WTC11 (cell line): Measurements from ENCODE around the gene LCN15. TPM values are rescaled to one million over a fixed set of nuclear protein-coding genes. Genes with fewer than 3 reads are reported as not detected.
"Not testable (repeated sequence)": the region's sequence is repeated elsewhere in the genome, so short reads cannot be mapped to it uniquely, and the experiment has no call there.

Source experiments
- ATAC-seq: fragments of 200-7000 bp; cut with Tn5 transposase; 2 replicates; pipeline ENCODE4 v1.10.0; 2021; ENCODE audit warnings: mild to moderate bottlenecking, moderate library complexity
- CTCF ChIA-PET: fragments of 300-600 bp; sonication (Branson Sonifier 250); formaldehyde crosslinking; loops from one replicate; lab custom pipeline; 2021; ENCODE audit warnings: antibody characterized with exemption; lab: Charles Lee
- POLR2A ChIA-PET: fragments of 350-600 bp; sonication (Branson Sonifier 250); formaldehyde crosslinking; loops from one replicate; lab custom pipeline; 2021; ENCODE audit warnings: antibody characterized with exemption; lab: Charles Lee
- DNase-seq: peaks from one replicate; pipeline ENCODE4 v3.0.0; 2021; ENCODE audit warnings: low spot score
- H3K27ac Mint-ChIP-seq: 2 replicates; pipeline ENCODE4 v1.8.0; 2021; ENCODE audit warnings: mixed read lengths
- H3K27me3 Mint-ChIP-seq: 2 replicates; pipeline ENCODE4 v1.8.0; 2021; ENCODE audit warnings: low read depth, mild to moderate bottlenecking, moderate library complexity, mixed read lengths
- H3K36me3 Mint-ChIP-seq: 2 replicates; pipeline ENCODE4 v1.8.0; 2021; ENCODE audit warnings: mixed read lengths
- H3K4me1 Mint-ChIP-seq: 2 replicates; pipeline ENCODE4 v1.8.0; 2022; ENCODE audit warnings: mixed read lengths
- H3K4me3 Mint-ChIP-seq: 2 replicates; pipeline ENCODE4 v1.8.0; 2021; ENCODE audit warnings: mild to moderate bottlenecking, moderate library complexity, mixed read lengths
- H3K9me3 Mint-ChIP-seq: 2 replicates; pipeline ENCODE4 v1.8.0; 2021; ENCODE audit warnings: mixed read lengths
- ARID4B ChIP-seq: sonication (generic); formaldehyde crosslinking; IDR thresholded peaks from 2 replicates; pipeline ENCODE4 v1.8.0; 2023; ENCODE audit warnings: missing genetic modification reagents, mild to moderate bottlenecking, borderline replicate concordance
- ATF1 ChIP-seq: sonication (generic); formaldehyde crosslinking; IDR thresholded peaks from 2 replicates; pipeline ENCODE4 v1.8.1; 2023; ENCODE audit warnings: mild to moderate bottlenecking, moderate library complexity, missing genetic modification reagents
- CBFB ChIP-seq: sonication (generic); formaldehyde crosslinking; IDR thresholded peaks from 2 replicates; pipeline ENCODE4 v1.8.1; 2022; ENCODE audit warnings: mild to moderate bottlenecking, low read depth, missing genetic modification reagents
- CREB1 ChIP-seq: sonication (generic); formaldehyde crosslinking; IDR thresholded peaks from 2 replicates; pipeline ENCODE4 v1.8.0; 2023; ENCODE audit warnings: mild to moderate bottlenecking, missing genetic modification reagents
- CREM ChIP-seq: sonication (generic); formaldehyde crosslinking; IDR thresholded peaks from 2 replicates; pipeline ENCODE4 v1.8.1; 2022; ENCODE audit warnings: mild to moderate bottlenecking, missing genetic modification reagents, moderate library complexity
- JUN ChIP-seq: sonication (generic); formaldehyde crosslinking; IDR thresholded peaks from 2 replicates; pipeline ENCODE4 v1.8.0; 2023; ENCODE audit warnings: mild to moderate bottlenecking, missing genetic modification reagents
- NFYB ChIP-seq: sonication (generic); formaldehyde crosslinking; conservative IDR thresholded peaks from 2 replicates; pipeline ENCODE4 v1.8.0; 2022; ENCODE audit warnings: low read depth, missing genetic modification reagents
- NR2C2 ChIP-seq: sonication (generic); formaldehyde crosslinking; IDR thresholded peaks from 2 replicates; pipeline ENCODE4 v1.8.0; 2022; ENCODE audit warnings: mild to moderate bottlenecking, missing genetic modification reagents
- PRDM15 ChIP-seq: sonication (generic); formaldehyde crosslinking; IDR thresholded peaks from 2 replicates; pipeline ENCODE4 v1.8.0; 2022; ENCODE audit warnings: missing genetic modification reagents
- SP1 ChIP-seq: sonication (generic); formaldehyde crosslinking; conservative IDR thresholded peaks from 2 replicates; pipeline ENCODE4 v1.8.1; 2022; ENCODE audit warnings: missing genetic modification reagents
- ZNF121 ChIP-seq: sonication (generic); formaldehyde crosslinking; IDR thresholded peaks from 2 replicates; pipeline ENCODE4 v1.8.0; 2023; ENCODE audit warnings: missing genetic modification reagents
- ZNF219 ChIP-seq: sonication (generic); formaldehyde crosslinking; IDR thresholded peaks from 2 replicates; pipeline ENCODE4 v1.8.0; 2023; ENCODE audit warnings: missing genetic modification reagents, mild to moderate bottlenecking, borderline replicate concordance
- ZNF317 ChIP-seq: sonication (generic); formaldehyde crosslinking; IDR thresholded peaks from 2 replicates; pipeline ENCODE4 v1.8.1; 2023; ENCODE audit warnings: low read depth, mild to moderate bottlenecking, moderate library complexity, missing genetic modification reagents, borderline replicate concordance
- microRNA-seq: library from miRNA; unstranded; fragments of <30 nt; microRNA quantifications from one replicate; pipeline ENCODE4 v1.2.0, GENCODE V29; 2022; ENCODE audit warnings: borderline number of aligned reads
- total RNA-seq: library from RNA; stranded (reverse); gene quantifications from 3 replicates; pipeline ENCODE4 v1.2.3, GENCODE V29; 2021

The LCN15 gene
- total RNA-seq, 1 experiment from 2014 or later = 0.52 TPM

GRCh38 chr9:136711219-136711648 lies 53.1 kb downstream of the LCN15 start:
- CTCF ChIA-PET = interaction anchor here (0.6 kb wide), 1 partner anchor 19 kb away, joined by 3 read pairs; no protein-coding TSS in a partner anchor
- H3K27ac Mint-ChIP-seq, H3K4me1 Mint-ChIP-seq, H3K36me3 Mint-ChIP-seq, DNase-seq, H3K9me3 Mint-ChIP-seq, ATAC-seq: not testable (repeated sequence)
- POLR2A ChIA-PET = interaction anchor here (0.6 to 0.7 kb wide), 3 partner anchors 17 to 21 kb away, joined by 3 to 9 read pairs (median 3); no protein-coding TSS in a partner anchor
- Mint-ChIP-seq H3K4me3 (peak overlapping the region; percentile 70), H3K27me3 (peaks cover 15% of the 10 kb centered on the region)
- TF ChIP-seq ZNF121 (CRISPR knock-in tag) = peak; percentile 89; the same call in 1 of the 2 replicates

- H3K4me3 Mint-ChIP-seq = peak overlapping the region; percentile 70; the same call in 1 of the 2 replicates
- H3K27ac Mint-ChIP-seq = no peak overlapping the region
- ChIA-PET CTCF (interaction anchor here (0.6 kb wide), 1 partner anchor 20 kb away, joined by 3 read pairs; no protein-coding TSS in a partner anchor), POLR2A (no interaction called here)
- H3K27me3 Mint-ChIP-seq = peaks cover 15% of the 10 kb centered on the region
- no peaks in the 10 kb centered on the region for H3K9me3 Mint-ChIP-seq
- no peaks in the 10 kb centered on the region for H3K36me3 Mint-ChIP-seq
- ATAC-seq = no peak
- DNase-seq = no peak
- no peak for TF ChIP-seq ARID4B (CRISPR knock-in tag)
- no peak for TF ChIP-seq ZNF219
- TF ChIP-seq SP1 = no peak
- TF ChIP-seq CREB1 (CRISPR knock-in tag) = no peak
- no peak for TF ChIP-seq CBFB
- TF ChIP-seq NFYB = no peak
- no peak for TF ChIP-seq CREM
- TF ChIP-seq NR2C2 (CRISPR knock-in tag) = no peak
- TF ChIP-seq JUN = no peak
- TF ChIP-seq ATF1 (CRISPR knock-in tag) = no peak
- no peak for TF ChIP-seq PRDM15 (CRISPR knock-in tag)
- no peak for TF ChIP-seq ZNF317 (CRISPR knock-in tag)
- TF ChIP-seq, all 79 proteins: peak for 0
- peaks cover 4% of the 10 kb centered on the region for H3K4me1 Mint-ChIP-seq
Observed at GRCh38 chr9:136710543-136710942, 53.8 kb downstream of the LCN15 start.

Small RNA genes lying within 50 kb of the gene (microRNA-seq; reads per million reads assigned to microRNA genes)
- gene MIR6722 = not detected

Other genes starting within 250 kb of the LCN15 start
- 76.7 to 95.6 TPM (median 79.2 TPM) in 3 replicates for gene NOTCH1, start 218.5 kb downstream of the LCN15 start, total RNA-seq
- 54.6 to 64.9 TPM (median 62.8 TPM) in 3 replicates for gene EGFL7, start 101.6 kb downstream of the LCN15 start, total RNA-seq
- 40.2 to 42.2 TPM (median 41.2 TPM) in 3 replicates for gene AGPAT2, start 77.1 kb downstream of the LCN15 start, total RNA-seq
- 45.4 to 49.8 TPM (median 48.9 TPM) in 3 replicates for gene DIPK1B, start 51.9 kb downstream of the LCN15 start, total RNA-seq
- gene LCN10, start 21.6 kb downstream of the LCN15 start, total RNA-seq = 2.4 to 3.7 TPM (median 3.3 TPM) in 3 replicates
- not detected in 3 replicates for gene LCN6, start 16.0 kb downstream of the LCN15 start, total RNA-seq
- 0.21 TPM in 1 of 3 replicates, not detected in the others for gene LCN8, start 6.3 kb downstream of the LCN15 start, total RNA-seq
- 72.0 to 86.7 TPM (median 86.1 TPM) in 3 replicates for gene TMEM141, start 26.8 kb upstream of the LCN15 start, total RNA-seq
- 1.7 to 2.1 TPM (median 2.0 TPM) in 3 replicates for gene CCDC183, start 31.8 kb upstream of the LCN15 start, total RNA-seq
- gene RABL6, start 43.4 kb upstream of the LCN15 start, total RNA-seq = 134 to 171 TPM (median 139 TPM) in 3 replicates
- gene AJM1, start 78.0 kb upstream of the LCN15 start, total RNA-seq = 1.6 to 1.7 TPM (median 1.6 TPM) in 3 replicates
- gene PHPT1, start 84.9 kb upstream of the LCN15 start, total RNA-seq = 138 to 176 TPM (median 173 TPM) in 3 replicates
- gene MAMDC4, start 87.8 kb upstream of the LCN15 start, total RNA-seq = 6.7 to 12.1 TPM (median 10.9 TPM) in 3 replicates
- gene EDF1, start 101.8 kb upstream of the LCN15 start, total RNA-seq = 312 to 334 TPM (median 328 TPM) in 3 replicates
- gene TRAF2, start 122.0 kb upstream of the LCN15 start, total RNA-seq = 55.0 to 62.5 TPM (median 61.3 TPM) in 3 replicates
- 58.2 to 70.5 TPM (median 63.9 TPM) in 3 replicates for gene FBXW5, start 180.2 kb upstream of the LCN15 start, total RNA-seq
- gene C8G, start 180.7 kb upstream of the LCN15 start, total RNA-seq = 0.85 to 1.7 TPM (median 1.5 TPM) in 3 replicates
- gene LCN12, start 187.8 kb upstream of the LCN15 start, total RNA-seq = 1.9 to 4.7 TPM (median 3.4 TPM) in 3 replicates
- 2.2 to 4.0 TPM (median 2.9 TPM) in 3 replicates for gene PTGDS, start 213.0 kb upstream of the LCN15 start, total RNA-seq
- 0.27 to 0.50 TPM (median 0.34 TPM) in 3 replicates for gene LCNL1, start 218.5 kb upstream of the LCN15 start, total RNA-seq
- gene PAXX, start 227.9 kb upstream of the LCN15 start, total RNA-seq = 44.1 to 45.3 TPM (median 44.6 TPM) in 3 replicates
- gene CLIC3, start 232.1 kb upstream of the LCN15 start, total RNA-seq = 0.31 to 0.41 TPM in 2 of 3 replicates, not detected in the other